NCI-H510A treated with DMSO at 0.1 percent for 48 hours (cell line): ENCODE data around the gene ZHX3.
A peak's percentile ranks its signal among the peaks of the same experiment; 100 is the strongest.
"Not testable (repeated sequence)": the region's sequence is repeated elsewhere in the genome, so short reads cannot be mapped to it uniquely, and the experiment has no call there.

Experiments
- DNase-seq: peaks from one replicate; lab custom pipeline; 2025; lab: John Stamatoyannopoulos, UW

ZHX3 gene

DNA sequence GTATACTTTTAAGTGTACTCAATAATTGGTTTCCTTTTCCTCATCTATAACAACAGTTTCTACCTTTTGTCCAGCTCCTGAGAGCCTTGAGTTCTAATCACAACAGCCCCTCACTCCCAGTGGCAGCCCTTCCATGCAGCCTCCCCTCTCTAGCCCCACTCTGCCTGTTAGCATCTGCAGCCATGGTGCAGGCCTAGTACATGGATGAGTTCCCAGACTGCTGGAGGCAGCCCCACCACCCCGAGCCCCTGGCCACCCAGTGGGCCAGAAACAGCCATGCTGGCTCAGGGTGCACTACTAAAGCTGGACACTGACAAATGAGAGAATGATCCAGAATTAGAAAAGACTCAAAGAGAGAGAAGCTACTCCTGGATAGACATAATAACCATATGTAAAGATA, 13.4 kb upstream of the ZHX3 start:
- no peak for DNase-seq

DNA sequence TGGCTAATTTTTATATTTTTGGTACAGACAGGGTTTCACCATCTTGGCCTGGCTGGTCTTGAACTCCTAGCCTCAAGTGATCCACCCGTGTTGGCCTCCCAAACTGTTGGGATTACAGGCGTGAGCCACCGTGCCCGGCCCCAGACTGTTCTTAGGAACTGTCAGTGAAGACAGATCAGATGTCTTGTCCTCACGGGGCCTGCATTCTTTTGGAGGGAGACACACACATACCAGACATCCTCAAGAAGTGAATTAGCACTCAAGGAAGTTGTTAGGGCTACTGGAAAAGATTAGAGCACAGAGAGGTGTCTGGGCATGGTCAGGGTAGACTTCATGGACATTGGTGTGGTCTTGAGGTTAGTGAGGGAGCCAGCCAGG, 12.8 kb upstream of the ZHX3 start:
- no peak for DNase-seq

DNA sequence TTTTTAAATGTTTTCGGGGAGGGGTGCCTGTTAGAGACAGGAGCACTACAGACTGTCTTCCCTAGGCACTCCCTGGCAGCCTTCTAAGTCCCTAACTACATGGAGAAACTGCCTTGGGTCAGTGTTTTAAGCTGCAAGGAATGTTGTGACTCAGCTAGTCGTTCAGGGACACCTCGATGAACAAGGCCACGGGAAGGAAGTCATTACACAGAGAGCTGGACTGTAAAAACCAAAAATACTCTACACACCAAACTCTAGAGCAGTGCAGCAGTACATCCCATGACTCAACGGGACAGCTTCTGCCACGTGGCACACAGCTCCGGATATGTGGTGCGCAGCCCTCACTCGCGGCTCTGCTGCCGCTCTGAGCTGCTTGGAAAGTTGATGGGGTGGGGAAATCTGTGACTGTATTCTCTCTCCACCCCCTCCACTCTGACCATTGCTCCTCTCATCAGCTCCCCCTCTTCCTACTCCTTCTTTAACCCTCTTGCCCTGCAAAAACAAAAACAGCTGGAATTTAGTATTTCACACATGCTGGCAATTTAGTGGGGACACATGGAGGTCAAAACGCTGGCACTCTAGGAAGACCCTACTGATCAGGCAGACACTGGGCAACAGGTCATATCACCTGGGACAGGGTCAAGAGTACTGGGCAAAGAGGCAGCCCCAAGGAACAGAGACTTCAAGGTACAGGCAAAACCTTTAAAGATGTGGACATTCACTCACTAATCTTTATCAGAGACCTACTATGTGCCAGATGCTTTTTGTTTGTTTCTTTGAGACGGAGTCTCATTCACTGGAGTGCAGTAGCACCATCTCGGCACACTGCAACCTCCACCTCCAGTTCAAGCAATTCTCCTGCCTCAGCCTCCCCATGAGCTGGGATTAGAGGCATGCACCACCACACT, 12.2 kb upstream of the ZHX3 start:
- DNase-seq, result no peak

DNA sequence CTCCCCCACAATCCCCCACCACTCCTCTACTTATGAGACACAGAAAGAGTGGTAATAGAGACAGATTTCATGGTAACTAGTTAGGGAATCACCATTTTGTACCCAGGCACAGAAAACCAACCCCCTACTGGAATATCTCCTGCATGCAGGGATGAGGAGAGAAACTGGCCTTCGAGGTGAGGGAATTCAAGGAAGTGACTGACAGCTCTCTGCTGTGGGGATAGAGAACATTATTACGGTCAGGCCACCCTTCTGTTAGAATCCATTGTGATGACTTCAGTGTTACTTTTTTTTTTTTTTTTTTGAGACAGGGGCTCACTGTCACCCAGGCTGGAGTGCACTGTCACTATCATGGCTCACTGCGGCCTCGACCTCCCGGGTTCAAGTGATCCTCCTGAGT, 9.6 kb upstream of the ZHX3 start:
- DNase-seq, result no peak

DNA sequence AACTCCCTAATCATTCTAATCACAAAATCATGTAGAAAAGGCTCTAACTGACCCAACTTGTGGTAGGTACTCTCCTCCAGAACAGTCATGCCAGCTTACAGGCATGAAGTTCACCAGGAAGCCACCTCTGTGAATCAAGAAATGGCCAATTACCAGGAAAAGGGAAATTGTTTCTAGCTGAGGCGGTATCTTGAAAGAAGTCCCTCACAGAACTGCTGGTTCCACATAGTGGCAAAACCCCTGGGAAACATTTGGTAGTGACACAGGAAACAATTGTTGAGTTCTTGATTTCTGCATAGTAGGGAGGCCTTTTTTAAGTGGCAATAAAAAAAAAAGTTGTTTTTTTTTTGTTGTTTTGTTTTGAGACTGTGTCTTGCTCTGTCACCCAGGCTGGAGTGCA, 3.4 kb upstream of the ZHX3 start:
- no peak for DNase-seq

DNA sequence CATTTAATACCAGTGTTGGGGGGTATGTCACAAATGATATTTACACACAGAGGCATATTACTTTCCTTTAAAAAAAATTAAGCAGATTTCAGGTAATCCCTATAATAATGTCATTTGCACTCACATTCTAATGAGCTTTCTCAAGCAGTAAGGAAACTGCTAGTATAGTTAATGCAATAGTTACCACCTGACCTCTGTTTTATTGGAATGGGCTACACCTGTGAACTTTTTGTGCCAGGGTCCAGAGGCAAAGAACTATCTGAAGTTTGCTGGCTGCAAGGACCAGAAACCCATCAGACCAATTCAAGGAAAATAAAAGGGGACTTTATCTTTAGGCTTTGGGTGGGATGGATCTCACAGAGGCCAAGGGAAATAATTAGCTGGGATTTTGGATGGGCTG, 2.9 kb upstream of the ZHX3 start:
- no peak for DNase-seq

- DNase-seq, result peak; percentile 52
These were observed 729 bp upstream of the ZHX3 start for GRCh38 chr20:41318271-41318649.

- peak; percentile 33 for DNase-seq
These were observed 657 bp downstream of the ZHX3 start for GRCh38 chr20:41316602-41317545.

GRCh38 chr20:41316051-41316450, 1.5 kb downstream of the ZHX3 start:
- no peak for DNase-seq

- DNase-seq, result no peak
These were observed 3.1 kb downstream of the ZHX3 start for GRCh38 chr20:41314386-41314785.

GRCh38 chr20:41312009-41312408, 5.5 kb downstream of the ZHX3 start:
- DNase-seq, result not testable (repeated sequence)

DNA sequence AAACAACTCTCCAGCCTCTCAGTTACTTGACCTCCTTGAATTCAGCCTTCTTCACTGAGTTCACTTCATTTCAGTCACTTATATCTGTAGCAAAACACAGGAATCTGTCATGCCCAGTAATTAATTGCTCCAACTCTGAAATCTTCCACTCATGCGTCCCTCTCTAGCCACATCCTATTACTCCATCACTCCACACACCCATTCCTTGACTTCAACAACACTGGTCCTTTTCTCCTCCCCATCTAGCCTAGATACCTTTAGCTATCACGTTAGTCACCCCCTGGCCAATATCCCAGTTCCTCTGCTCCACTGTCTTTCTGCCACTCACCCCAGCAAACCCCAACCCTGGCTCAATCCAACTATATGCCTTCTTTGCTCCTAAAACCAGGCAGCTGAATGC, 7.7 kb downstream of the ZHX3 start:
- DNase-seq, result no peak

- DNase-seq, result no peak
These were observed 8.7 kb downstream of the ZHX3 start for GRCh38 chr20:41308726-41309413.

DNA sequence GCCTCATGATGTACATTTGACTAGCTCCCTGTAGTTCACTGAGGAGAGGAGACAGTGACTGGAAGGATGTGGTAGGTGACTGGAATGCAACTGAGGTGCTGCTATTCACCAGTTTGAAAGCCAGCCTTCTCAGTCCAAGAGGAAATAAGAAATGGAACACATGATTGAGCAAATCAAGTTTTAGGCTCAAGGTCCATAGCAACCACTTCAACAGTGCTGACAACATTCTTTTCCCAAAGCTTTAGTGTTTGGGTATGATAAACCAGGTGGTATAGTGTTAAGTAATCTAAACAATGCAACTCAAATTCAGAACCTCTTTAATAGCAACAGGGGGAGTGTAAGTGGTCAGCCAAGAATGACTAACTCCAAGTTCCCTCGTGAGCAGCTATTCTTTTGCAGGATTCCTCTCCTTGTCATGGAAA, 9.2 kb downstream of the ZHX3 start:
- no peak for DNase-seq

DNA sequence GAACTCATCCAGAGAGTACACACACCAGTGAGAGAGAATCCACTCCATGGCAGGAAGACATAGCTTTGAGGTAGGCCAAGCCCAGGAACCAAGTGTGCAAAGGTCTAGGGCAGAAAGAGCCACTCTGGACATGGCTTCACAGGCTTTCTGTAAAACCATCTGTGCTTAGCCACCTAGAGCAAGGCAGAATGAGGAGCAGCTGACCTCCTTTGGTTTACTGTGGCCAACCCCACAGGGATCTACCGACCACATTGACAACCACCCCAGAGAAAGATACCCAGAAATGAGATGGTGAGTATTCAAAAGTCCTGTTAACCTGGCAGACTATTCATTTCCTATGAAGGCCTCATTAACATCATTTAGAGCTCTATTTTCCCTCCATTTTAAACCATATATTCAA, 10.5 kb downstream of the ZHX3 start:
- DNase-seq, result no peak

DNA sequence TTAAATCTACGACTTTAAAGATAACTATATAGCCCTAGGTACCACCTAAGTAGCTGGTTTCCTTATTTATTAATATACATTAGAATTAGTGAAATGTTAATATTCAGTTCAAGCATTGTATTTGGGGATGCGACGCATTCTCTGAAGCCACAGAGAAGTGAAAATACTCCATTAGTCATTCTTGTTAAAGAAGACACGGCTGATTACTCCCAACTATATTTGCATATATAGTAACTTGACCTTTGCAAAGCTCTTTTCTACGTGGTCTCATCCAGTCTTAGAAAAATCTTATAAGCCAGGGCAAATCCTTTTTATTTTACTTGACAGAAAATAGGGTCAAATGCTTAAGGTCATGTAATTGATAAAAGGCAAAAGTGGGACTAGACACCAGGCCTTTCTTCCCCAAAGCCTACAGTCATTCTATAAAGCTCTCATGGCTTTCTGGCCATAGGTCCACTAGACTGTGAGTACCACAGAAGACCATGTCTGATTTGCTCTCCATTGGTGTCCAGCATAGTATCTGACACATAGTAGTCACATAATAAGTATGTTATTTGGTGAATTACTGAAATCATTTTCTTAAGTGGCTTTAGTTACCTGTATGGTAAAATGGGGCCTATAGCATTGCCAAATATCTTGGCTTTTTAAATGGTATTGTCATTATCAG, 11.3 kb downstream of the ZHX3 start:
- DNase-seq, result no peak

- DNase-seq, result no peak
These were observed 13.0 kb downstream of the ZHX3 start for GRCh38 chr20:41304424-41305079.

- DNase-seq, result no peak
These were observed 13.5 kb downstream of the ZHX3 start for GRCh38 chr20:41304002-41304401.

DNA sequence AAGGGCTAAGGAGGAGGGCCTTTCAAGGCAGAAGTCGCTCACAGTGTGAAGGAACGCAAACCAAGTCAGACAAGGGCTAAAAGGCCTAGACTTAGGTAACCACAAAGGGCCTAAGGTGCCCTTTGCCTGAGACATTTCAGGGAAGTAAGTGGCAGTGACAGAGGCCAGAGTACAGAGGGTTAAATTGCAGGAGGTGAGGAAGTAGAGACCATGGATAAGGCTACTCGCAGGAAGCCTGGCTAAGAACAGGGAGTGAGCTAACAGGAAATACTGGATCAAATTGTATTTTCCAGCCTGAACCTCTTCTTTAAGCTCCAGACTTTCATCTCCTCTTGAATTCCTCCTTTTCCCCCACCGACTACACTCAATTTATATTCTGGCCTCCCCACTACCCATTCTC, 16.6 kb downstream of the ZHX3 start:
- DNase-seq, result peak; percentile 13

- peak; percentile 79 for DNase-seq
These were observed 17.1 kb downstream of the ZHX3 start for GRCh38 chr20:41300383-41300782.

- DNase-seq, result no peak
These were observed 17.6 kb downstream of the ZHX3 start for GRCh38 chr20:41299899-41300298.
